SK-N-SH treated with all-trans-retinoic acid at 6 μM for 48 hours (cell line): ENCODE results near the gene C14orf180.

ENCODE experiments used
- BACH2 ChIP-seq: fragments of 250-450 bp; sonication (Bioruptor Pico); IDR thresholded peaks from 2 replicates; pipeline ENCODE4 v1.9.0; 2021; ENCODE audit warnings: mild to moderate bottlenecking, borderline replicate concordance
- CREB5 ChIP-seq: fragments of 250-450 bp; sonication (Bioruptor Pico); IDR thresholded peaks from 2 replicates; pipeline ENCODE4 v1.5.1; 2020; ENCODE audit warnings: low read depth, mild to moderate bottlenecking, moderate library complexity
- CSDC2 ChIP-seq: fragments of 250-450 bp; sonication (Bioruptor Pico); IDR thresholded peaks from 2 replicates; pipeline ENCODE4 v1.5.0; 2020; ENCODE audit warnings: mild to moderate bottlenecking, moderate library complexity
- SNAI2 ChIP-seq: fragments of 250-450 bp; sonication (Bioruptor Pico); IDR thresholded peaks from 2 replicates; pipeline ENCODE4 v1.5.0; 2020; ENCODE audit warnings: mild to moderate bottlenecking, moderate library complexity
- TOX ChIP-seq: fragments of 250-450 bp; sonication (Bioruptor Pico); IDR thresholded peaks from 2 replicates; pipeline ENCODE4 v1.8.0; 2021; ENCODE audit warnings: mild to moderate bottlenecking, moderate library complexity, borderline replicate concordance
- ZFP3 ChIP-seq: fragments of 250-450 bp; sonication (Bioruptor Pico); IDR thresholded peaks from 2 replicates; pipeline ENCODE4 v1.5.0; 2020; ENCODE audit warnings: mild to moderate bottlenecking, moderate library complexity
- ZFP30 ChIP-seq: fragments of 450-650 bp; formaldehyde crosslinking; IDR thresholded peaks from 2 replicates; pipeline ENCODE4 v1.5.0; 2022; ENCODE audit warnings: mild to moderate bottlenecking, moderate library complexity
- ZNF70 ChIP-seq: fragments of 450-650 bp; formaldehyde crosslinking; IDR thresholded peaks from 2 replicates; pipeline ENCODE4 v1.5.0; 2020; ENCODE audit warnings: mild to moderate bottlenecking, moderate library complexity
- ZNF8 ChIP-seq: fragments of 450-650 bp; formaldehyde crosslinking; IDR thresholded peaks from 2 replicates; pipeline ENCODE4 v1.5.0; 2020; ENCODE audit warnings: mild to moderate bottlenecking, moderate library complexity

DNA sequence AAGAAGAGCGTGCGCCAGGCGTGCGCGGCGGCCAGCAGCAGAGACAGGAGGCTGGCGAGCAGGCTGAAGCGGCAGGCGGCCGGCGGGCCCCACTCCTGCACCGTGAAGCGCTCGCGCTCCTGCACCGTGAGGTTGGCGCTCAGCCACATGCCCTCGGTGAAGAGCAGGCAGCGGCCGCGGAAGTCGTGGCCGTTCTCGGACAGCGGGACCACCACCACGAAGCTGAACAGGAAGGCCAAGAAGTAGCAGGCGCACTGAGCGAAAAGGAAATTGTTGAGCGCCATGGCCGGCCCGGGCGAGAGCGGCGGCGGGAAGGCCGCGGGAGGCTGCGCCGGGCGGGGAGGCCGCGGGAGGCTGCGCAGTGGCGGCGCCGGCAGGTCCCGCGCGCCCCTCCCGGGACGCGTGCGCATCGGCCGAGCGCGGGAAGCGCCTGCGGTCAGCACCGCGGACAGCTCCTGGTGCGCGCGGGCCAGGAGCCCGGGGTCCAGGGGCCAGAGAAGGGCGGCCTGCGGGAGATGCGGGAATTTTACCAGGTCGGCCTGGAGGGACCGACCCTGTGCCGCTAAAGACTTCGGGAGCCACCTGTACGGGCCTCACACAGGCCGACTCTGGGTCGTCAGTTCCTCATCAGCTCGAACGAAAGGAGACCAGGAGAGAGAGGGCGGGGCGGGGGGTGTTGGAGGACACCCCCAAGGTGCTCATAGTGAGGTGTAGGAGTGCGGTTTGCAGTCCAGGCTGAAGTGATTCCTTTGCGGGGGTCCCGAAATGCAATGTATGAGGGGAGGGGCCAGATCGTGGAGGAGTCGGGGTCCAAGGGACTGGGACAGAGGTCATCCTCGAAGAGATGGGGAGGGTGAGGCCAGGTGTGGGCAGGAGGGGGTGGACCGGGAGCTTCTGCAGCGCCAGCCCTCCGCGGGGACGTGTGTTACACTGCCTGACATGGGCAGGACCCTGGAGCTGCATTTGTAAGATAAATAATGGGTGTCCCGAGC, 25.2 kb downstream of the C14orf180 start, which contains the start of gene TMEM179:
- TF ChIP-seq ZFP30 (CRISPR knock-in tag) (no peak), ZFP3 (CRISPR knock-in tag) (no peak), ZNF8 (CRISPR knock-in tag) (no peak), SNAI2 (no peak), CREB5 (no peak), TOX (CRISPR knock-in tag) (no peak), BACH2 (CRISPR knock-in tag) (no peak), CSDC2 (CRISPR knock-in tag) (no peak), ZNF70 (CRISPR knock-in tag) (no peak)
